Osteocyte (in vitro differentiated cells): Measurements from ENCODE around the gene KLF11. TPM values are rescaled to one million over a fixed set of nuclear protein-coding genes. Genes with fewer than 3 reads are reported as not detected.
"Not testable (repeated sequence)": the region's sequence is repeated elsewhere in the genome, so short reads cannot be mapped to it uniquely, and the experiment has no call there.

Source experiments
- DNase-seq: peaks from one replicate; pipeline ENCODE4 v3.0.0; 2021; ENCODE audit warnings: mixed read lengths; ENCODE audit not compliant: unreplicated experiment; ENCODE audit errors: extremely low spot score
- H3K27ac Mint-ChIP-seq: one replicate; pipeline ENCODE4 v1.8.0; 2021; ENCODE audit warnings: mild to moderate bottlenecking, mixed read lengths; ENCODE audit not compliant: unreplicated experiment
- H3K27me3 Mint-ChIP-seq: one replicate; pipeline ENCODE4 v1.8.0; 2021; ENCODE audit warnings: mixed read lengths; ENCODE audit not compliant: unreplicated experiment
- H3K36me3 Mint-ChIP-seq: one replicate; pipeline ENCODE4 v1.8.0; 2021; ENCODE audit warnings: mixed read lengths; ENCODE audit not compliant: unreplicated experiment
- H3K4me1 Mint-ChIP-seq: one replicate; pipeline ENCODE4 v1.8.0; 2021; ENCODE audit warnings: mixed read lengths; ENCODE audit not compliant: unreplicated experiment
- H3K4me3 Mint-ChIP-seq: one replicate; pipeline ENCODE4 v1.8.0; 2021; ENCODE audit warnings: mild to moderate bottlenecking, moderate library complexity, mixed read lengths; ENCODE audit not compliant: unreplicated experiment
- H3K9me3 Mint-ChIP-seq: one replicate; pipeline ENCODE4 v1.8.0; 2021; ENCODE audit warnings: mixed read lengths; ENCODE audit not compliant: unreplicated experiment
- CTCF ChIP-seq: fragments of 200-600 bp; sonication (generic); IDR thresholded peaks from 2 replicates; pipeline ENCODE4 v1.5.0; 2021; ENCODE audit warnings: antibody characterized with exemption, mild to moderate bottlenecking, moderate library complexity
- total RNA-seq: library from RNA; stranded (reverse); gene quantifications from 2 replicates; pipeline ENCODE4 v1.2.1, GENCODE V29; 2021

Gene KLF11
- total RNA-seq, 1 donor from 2014 or later = 17.4 TPM

GRCh38 chr2:10089565-10090190 is 46.3 kb downstream of the KLF11 start:
- Mint-ChIP-seq H3K36me3 (no peaks in the 10 kb centered on the region), H3K4me1 (peaks cover 11% of the 10 kb centered on the region), H3K27me3 (peaks cover 21% of the 10 kb centered on the region), H3K4me3 (no peak overlapping the region), H3K27ac (no peak overlapping the region), H3K9me3 (no peaks in the 10 kb centered on the region)
- TF ChIP-seq CTCF = no peak
- DNase-seq = no peak

- TF ChIP-seq CTCF = no peak
- peaks cover 10% of the 10 kb centered on the region for H3K4me1 Mint-ChIP-seq
- no peak overlapping the region for H3K4me3 Mint-ChIP-seq
- no peak for DNase-seq
- peaks cover 18% of the 10 kb centered on the region for H3K27me3 Mint-ChIP-seq
- no peak overlapping the region for H3K27ac Mint-ChIP-seq
- H3K9me3 Mint-ChIP-seq = no peaks in the 10 kb centered on the region
- H3K36me3 Mint-ChIP-seq = no peaks in the 10 kb centered on the region
These were observed 48.0 kb downstream of the KLF11 start for GRCh38 chr2:10091182-10091888.

GRCh38 chr2:10091889-10092244 is 48.5 kb downstream of the KLF11 start:
- H3K4me3 Mint-ChIP-seq, H3K27ac Mint-ChIP-seq, H3K36me3 Mint-ChIP-seq, H3K9me3 Mint-ChIP-seq, DNase-seq: not testable (repeated sequence)
- Mint-ChIP-seq H3K27me3 (peaks cover 18% of the 10 kb centered on the region), H3K4me1 (peaks cover 15% of the 10 kb centered on the region)

- H3K9me3 Mint-ChIP-seq = no peaks in the 10 kb centered on the region
- H3K4me1 Mint-ChIP-seq = peaks cover 13% of the 10 kb centered on the region
- TF ChIP-seq CTCF = no peak
- peaks cover 15% of the 10 kb centered on the region for H3K27me3 Mint-ChIP-seq
- no peak overlapping the region for H3K4me3 Mint-ChIP-seq
- H3K27ac Mint-ChIP-seq = no peak overlapping the region
- H3K36me3 Mint-ChIP-seq = no peaks in the 10 kb centered on the region
- DNase-seq = no peak
These were observed 51.0 kb downstream of the KLF11 start for GRCh38 chr2:10094271-10094814.

GRCh38 chr2:10095175-10095574 is 51.8 kb downstream of the KLF11 start:
- peaks cover 13% of the 10 kb centered on the region for H3K4me1 Mint-ChIP-seq
- H3K9me3 Mint-ChIP-seq = no peaks in the 10 kb centered on the region
- peaks cover 8% of the 10 kb centered on the region for H3K27me3 Mint-ChIP-seq
- no peak for TF ChIP-seq CTCF
- no peak overlapping the region for H3K4me3 Mint-ChIP-seq
- H3K27ac Mint-ChIP-seq = peak overlapping the region; percentile 70
- DNase-seq = no peak
- H3K36me3 Mint-ChIP-seq = no peaks in the 10 kb centered on the region
